HepG2 (cell line): ENCODE results near the gene H2AZ2. TPM values are rescaled to one million over a fixed set of nuclear protein-coding genes. Genes with fewer than 3 reads are reported as not detected.

Source experiments
- ATAD3A ChIP-seq: sonication (generic); formaldehyde crosslinking; IDR thresholded peaks from 2 replicates; pipeline ENCODE4 v1.4.0; 2020; ENCODE audit warnings: missing genetic modification reagents
- CCDC6 ChIP-seq: sonication (generic); formaldehyde crosslinking; IDR thresholded peaks from 2 replicates; pipeline ENCODE4 v1.8.1; 2022; ENCODE audit warnings: mild to moderate bottlenecking, missing genetic modification reagents, moderate library complexity
- ELF1 ChIP-seq: sonication (generic); formaldehyde crosslinking; IDR thresholded peaks from 2 replicates; pipeline ENCODE4 v1.4.0; 2020; ENCODE audit warnings: missing genetic modification reagents
- ETV5 ChIP-seq: IDR thresholded peaks from 2 replicates; pipeline ENCODE4 v1.6.1; 2018; ENCODE audit warnings: missing biosample characterization, missing genetic modification reagents, inconsistent platforms, borderline replicate concordance
- KDM3A ChIP-seq: IDR thresholded peaks from 2 replicates; pipeline ENCODE4 v1.6.1; 2018; ENCODE audit warnings: low read depth, missing compliant biosample characterization
- KDM6A ChIP-seq: IDR thresholded peaks from 2 replicates; pipeline ENCODE4 v1.6.1; 2016; ENCODE audit warnings: low read depth
- MED1 ChIP-seq: sonication (generic); formaldehyde crosslinking; IDR thresholded peaks from 2 replicates; pipeline ENCODE4 v1.4.0; 2020; ENCODE audit warnings: missing genetic modification reagents
- PRPF4 ChIP-seq: fragments of 200-400 bp; formaldehyde crosslinking; IDR thresholded peaks from 2 replicates; pipeline ENCODE4 v1.6.1; 2016; ENCODE audit warnings: low read length, low read depth; ENCODE audit not compliant: poor library complexity, severe bottlenecking
- RARA ChIP-seq: IDR thresholded peaks from 2 replicates; pipeline ENCODE4 v1.6.1; 2016; ENCODE audit warnings: missing genetic modification reagents, missing compliant biosample characterization
- RFX3 ChIP-seq: IDR thresholded peaks from 2 replicates; pipeline ENCODE4 v1.6.1; 2016; ENCODE audit warnings: missing biosample characterization, missing genetic modification reagents
- SP2 ChIP-seq: sonication (generic); formaldehyde crosslinking; IDR thresholded peaks from 2 replicates; pipeline ENCODE4 v1.5.1; 2020; ENCODE audit warnings: mild to moderate bottlenecking, missing genetic modification reagents
- YY1 ChIP-seq: IDR thresholded peaks from 2 replicates; pipeline ENCODE4 v1.6.1; 2011; ENCODE audit warnings: low read length, low read depth, moderate library complexity, mild to moderate bottlenecking; ENCODE audit not compliant: insufficient read depth, insufficient replicate concordance
- ZNF10 ChIP-seq: sonication (generic); formaldehyde crosslinking; IDR thresholded peaks from 2 replicates; pipeline ENCODE4 v1.4.0; 2020; ENCODE audit warnings: mild to moderate bottlenecking, low read depth, missing genetic modification reagents, borderline replicate concordance
- ZNF256 ChIP-seq: sonication (generic); formaldehyde crosslinking; conservative IDR thresholded peaks from 2 replicates; pipeline ENCODE4 v1.4.0; 2020; ENCODE audit warnings: missing genetic modification reagents
- ZNF282 ChIP-seq: fragments of 450-650 bp; IDR thresholded peaks from 2 replicates; pipeline ENCODE4 v1.6.1; 2018; ENCODE audit not compliant: partially characterized antibody
- polyA plus RNA-seq, 8 experiments: library from polyadenylated mRNA; depleted of rRNA in 3 of 8; stranded (reverse) in 7 of 8; unstranded in 1 of 8; fragments of >200 nt; fragmentation: Illumina TruSeq in 4 of 8; extraction: Trizol in 4 of 8; gene quantifications; 2 replicates each; pipeline versions ENCODE4 v1.2.1 to v1.2.3, GENCODE V29; 2011 to 2016; ENCODE audit warnings: low read depth in 4 of 8, missing spikeins in 1 of 8, mixed read lengths in 1 of 8; ENCODE audit not compliant: insufficient read depth in 1 of 8
- total RNA-seq, 5 experiments: library from RNA; depleted of rRNA; stranded (reverse); fragments of >200 nt; fragmentation: Illumina TruSeq; extraction: Trizol; gene quantifications; 2 replicates each; pipeline ENCODE4 v1.2.3, GENCODE V29; 2016; ENCODE audit warnings: low read depth in 1 of 5
- TF ChIP-seq, protein P1 (sequence below): sonication (generic); formaldehyde crosslinking; IDR thresholded peaks from 2 replicates; pipeline ENCODE4 v1.8.0; 2022; ENCODE audit warnings: mild to moderate bottlenecking, missing genetic modification reagents, moderate library complexity
- TF ChIP-seq, protein P2 (sequence below): sonication (generic); formaldehyde crosslinking; IDR thresholded peaks from 2 replicates; pipeline ENCODE4 v1.4.0; 2020; ENCODE audit warnings: missing genetic modification reagents
- TF ChIP-seq, protein P3 (sequence below): sonication (generic); formaldehyde crosslinking; conservative IDR thresholded peaks from 2 replicates; pipeline ENCODE4 v1.8.0; 2022; ENCODE audit warnings: low read depth, missing genetic modification reagents
- TF ChIP-seq, protein P4 (sequence below): IDR thresholded peaks from 2 replicates; pipeline ENCODE4 v1.6.1; 2016; ENCODE audit warnings: missing compliant biosample characterization, missing genetic modification reagents, borderline replicate concordance
- TF ChIP-seq, protein P5 (sequence below): sonication (generic); formaldehyde crosslinking; IDR thresholded peaks from 2 replicates; pipeline ENCODE4 v1.4.0; 2020; ENCODE audit warnings: mild to moderate bottlenecking, low read depth, missing genetic modification reagents
- TF ChIP-seq, protein P6 (sequence below): sonication (generic); formaldehyde crosslinking; IDR thresholded peaks from 2 replicates; pipeline ENCODE4 v1.8.1; 2023; ENCODE audit warnings: mild to moderate bottlenecking, missing genetic modification reagents

H2AZ2 gene
- total and polyA plus RNA-seq, 2 of the 13 experiments (the other 11 are each of a cell fraction or from before 2014, with no cell fraction given), result 121 to 223 TPM

DNA sequence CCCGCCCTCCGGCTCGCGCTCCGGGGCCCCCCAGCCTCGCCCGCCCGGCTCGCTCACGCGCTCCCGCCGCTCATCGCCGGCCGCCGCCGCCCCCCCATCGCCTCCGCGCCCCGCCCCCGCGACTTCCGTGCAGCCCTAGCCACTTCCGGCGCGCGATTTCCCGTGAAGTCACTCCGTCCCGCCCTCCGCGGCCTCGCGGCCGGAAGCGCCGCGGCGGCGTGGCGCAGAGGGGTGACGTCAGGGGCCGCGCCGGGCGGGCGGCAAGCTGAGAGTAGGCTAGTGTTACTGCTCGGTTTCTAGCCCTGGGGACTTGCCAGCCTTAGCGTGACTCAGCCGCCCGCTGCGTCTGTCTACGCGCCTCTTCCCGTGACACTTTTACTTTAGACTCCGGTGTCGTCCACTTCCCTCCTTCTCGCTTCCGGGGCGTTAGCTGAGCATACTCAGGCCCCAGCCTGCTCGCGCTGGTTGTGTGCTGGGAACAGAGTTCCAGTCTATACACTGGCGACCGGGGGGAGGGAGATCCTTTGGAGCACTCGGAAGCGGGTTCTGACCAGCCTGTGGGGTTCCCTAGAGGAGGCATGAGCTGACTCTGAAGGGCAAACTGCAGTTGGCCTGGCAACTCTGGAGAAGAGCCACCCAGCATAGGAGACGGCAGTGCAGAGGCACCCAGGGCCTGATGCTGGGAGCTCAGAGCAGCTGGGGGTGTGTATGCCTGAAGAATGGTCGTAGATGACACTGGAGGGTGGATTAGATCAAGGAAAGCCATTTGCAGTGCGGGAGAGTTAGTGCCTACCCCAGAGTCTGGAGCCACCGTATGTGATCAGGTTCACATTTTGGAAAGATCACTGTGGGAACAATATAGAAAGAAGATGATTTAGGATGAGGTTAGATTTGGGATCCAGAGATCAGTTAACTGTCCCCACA, 37.8 kb upstream of the H2AZ2 start, which contains the start of gene PURB (continued):
- TF ChIP-seq, protein P1, sequence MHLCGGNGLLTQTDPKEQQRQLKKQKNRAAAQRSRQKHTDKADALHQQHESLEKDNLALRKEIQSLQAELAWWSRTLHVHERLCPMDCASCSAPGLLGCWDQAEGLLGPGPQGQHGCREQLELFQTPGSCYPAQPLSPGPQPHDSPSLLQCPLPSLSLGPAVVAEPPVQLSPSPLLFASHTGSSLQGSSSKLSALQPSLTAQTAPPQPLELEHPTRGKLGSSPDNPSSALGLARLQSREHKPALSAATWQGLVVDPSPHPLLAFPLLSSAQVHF (CRISPR knock-in tag), result no peak; the same call in 1 of the 2 replicates
- TF ChIP-seq ELF1 (CRISPR knock-in tag) (peak; percentile 78), ZNF282 (no peak), YY1 (peak; percentile 35), ETV5 (peak; percentile 88), CCDC6 (CRISPR knock-in tag) (peak; percentile 66), KDM3A (CRISPR knock-in tag) (0 out of 2 replicates have a peak, but pooled peaks have one; percentile 31), MED1 (peak; percentile 61), SP2 (CRISPR knock-in tag) (peak; percentile 89), ZNF10 (CRISPR knock-in tag) (no peak), ATAD3A (CRISPR knock-in tag) (no peak), PRPF4 (no peak), ZNF256 (CRISPR knock-in tag) (no peak), RARA (CRISPR knock-in tag) (0 out of 2 replicates have a peak, but pooled peaks have one; percentile 20), RFX3 (CRISPR knock-in tag) (no peak), KDM6A (CRISPR knock-in tag) (0 out of 2 replicates have a peak, but pooled peaks have one; percentile 19)
- TF ChIP-seq, protein P2, sequence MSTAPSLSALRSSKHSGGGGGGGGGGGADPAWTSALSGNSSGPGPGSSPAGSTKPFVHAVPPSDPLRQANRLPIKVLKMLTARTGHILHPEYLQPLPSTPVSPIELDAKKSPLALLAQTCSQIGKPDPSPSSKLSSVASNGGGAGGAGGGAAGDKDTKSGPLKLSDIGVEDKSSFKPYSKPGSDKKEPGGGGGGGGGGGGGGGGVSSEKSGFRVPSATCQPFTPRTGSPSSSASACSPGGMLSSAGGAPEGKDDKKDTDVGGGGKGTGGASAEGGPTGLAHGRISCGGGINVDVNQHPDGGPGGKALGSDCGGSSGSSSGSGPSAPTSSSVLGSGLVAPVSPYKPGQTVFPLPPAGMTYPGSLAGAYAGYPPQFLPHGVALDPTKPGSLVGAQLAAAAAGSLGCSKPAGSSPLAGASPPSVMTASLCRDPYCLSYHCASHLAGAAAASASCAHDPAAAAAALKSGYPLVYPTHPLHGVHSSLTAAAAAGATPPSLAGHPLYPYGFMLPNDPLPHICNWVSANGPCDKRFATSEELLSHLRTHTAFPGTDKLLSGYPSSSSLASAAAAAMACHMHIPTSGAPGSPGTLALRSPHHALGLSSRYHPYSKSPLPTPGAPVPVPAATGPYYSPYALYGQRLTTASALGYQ, result 0 out of 2 replicates have a peak, but pooled peaks have one; percentile 26
- TF ChIP-seq, protein P3, sequence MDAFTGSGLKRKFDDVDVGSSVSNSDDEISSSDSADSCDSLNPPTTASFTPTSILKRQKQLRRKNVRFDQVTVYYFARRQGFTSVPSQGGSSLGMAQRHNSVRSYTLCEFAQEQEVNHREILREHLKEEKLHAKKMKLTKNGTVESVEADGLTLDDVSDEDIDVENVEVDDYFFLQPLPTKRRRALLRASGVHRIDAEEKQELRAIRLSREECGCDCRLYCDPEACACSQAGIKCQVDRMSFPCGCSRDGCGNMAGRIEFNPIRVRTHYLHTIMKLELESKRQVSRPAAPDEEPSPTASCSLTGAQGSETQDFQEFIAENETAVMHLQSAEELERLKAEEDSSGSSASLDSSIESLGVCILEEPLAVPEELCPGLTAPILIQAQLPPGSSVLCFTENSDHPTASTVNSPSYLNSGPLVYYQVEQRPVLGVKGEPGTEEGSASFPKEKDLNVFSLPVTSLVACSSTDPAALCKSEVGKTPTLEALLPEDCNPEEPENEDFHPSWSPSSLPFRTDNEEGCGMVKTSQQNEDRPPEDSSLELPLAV (CRISPR knock-in tag), result peak; percentile 85; the same call in 1 of the 2 replicates
- TF ChIP-seq, protein P4, sequence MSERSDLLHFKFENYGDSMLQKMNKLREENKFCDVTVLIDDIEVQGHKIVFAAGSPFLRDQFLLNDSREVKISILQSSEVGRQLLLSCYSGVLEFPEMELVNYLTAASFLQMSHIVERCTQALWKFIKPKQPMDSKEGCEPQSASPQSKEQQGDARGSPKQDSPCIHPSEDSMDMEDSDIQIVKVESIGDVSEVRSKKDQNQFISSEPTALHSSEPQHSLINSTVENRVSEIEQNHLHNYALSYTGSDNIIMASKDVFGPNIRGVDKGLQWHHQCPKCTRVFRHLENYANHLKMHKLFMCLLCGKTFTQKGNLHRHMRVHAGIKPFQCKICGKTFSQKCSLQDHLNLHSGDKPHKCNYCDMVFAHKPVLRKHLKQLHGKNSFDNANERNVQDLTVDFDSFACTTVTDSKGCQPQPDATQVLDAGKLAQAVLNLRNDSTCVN, result no peak
- TF ChIP-seq, protein P5, sequence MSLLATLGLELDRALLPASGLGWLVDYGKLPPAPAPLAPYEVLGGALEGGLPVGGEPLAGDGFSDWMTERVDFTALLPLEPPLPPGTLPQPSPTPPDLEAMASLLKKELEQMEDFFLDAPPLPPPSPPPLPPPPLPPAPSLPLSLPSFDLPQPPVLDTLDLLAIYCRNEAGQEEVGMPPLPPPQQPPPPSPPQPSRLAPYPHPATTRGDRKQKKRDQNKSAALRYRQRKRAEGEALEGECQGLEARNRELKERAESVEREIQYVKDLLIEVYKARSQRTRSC (CRISPR knock-in tag), result no peak
- TF ChIP-seq, protein P6, sequence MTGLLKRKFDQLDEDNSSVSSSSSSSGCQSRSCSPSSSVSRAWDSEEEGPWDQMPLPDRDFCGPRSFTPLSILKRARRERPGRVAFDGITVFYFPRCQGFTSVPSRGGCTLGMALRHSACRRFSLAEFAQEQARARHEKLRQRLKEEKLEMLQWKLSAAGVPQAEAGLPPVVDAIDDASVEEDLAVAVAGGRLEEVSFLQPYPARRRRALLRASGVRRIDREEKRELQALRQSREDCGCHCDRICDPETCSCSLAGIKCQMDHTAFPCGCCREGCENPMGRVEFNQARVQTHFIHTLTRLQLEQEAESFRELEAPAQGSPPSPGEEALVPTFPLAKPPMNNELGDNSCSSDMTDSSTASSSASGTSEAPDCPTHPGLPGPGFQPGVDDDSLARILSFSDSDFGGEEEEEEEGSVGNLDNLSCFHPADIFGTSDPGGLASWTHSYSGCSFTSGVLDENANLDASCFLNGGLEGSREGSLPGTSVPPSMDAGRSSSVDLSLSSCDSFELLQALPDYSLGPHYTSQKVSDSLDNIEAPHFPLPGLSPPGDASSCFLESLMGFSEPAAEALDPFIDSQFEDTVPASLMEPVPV (CRISPR knock-in tag), result peak; percentile 76
